Spleen (tissue), 11 donors: Measurements from ENCODE around the gene TRIM33. TPM values are rescaled to one million over a fixed set of nuclear protein-coding genes. Genes with fewer than 3 reads are reported as not detected.
"Not testable (repeated sequence)": the region's sequence is repeated elsewhere in the genome, so short reads cannot be mapped to it uniquely, and the experiment has no call there.

Experiments used
- DNase-seq: peaks from one replicate; pipeline ENCODE4 v3.0.0-alpha.2; 2020
- H3K27ac ChIP-seq, 8 donors: fragments of 200-600 bp; sonication (generic) in 7 of 8; 1 replicate in 4 of 8; 2 replicates in 4 of 8; pipeline versions ENCODE4 v1.5.0 to v1.8.0; 2016 to 2021; ENCODE audit warnings: inconsistent platforms in 4 of 8, mild to moderate bottlenecking in 4 of 8, moderate library complexity in 1 of 8
- H3K27me3 ChIP-seq, 7 donors: fragments of 200-600 bp; sonication (generic) in 6 of 7; replicated peaks in 1 of 7; 1 replicate in 4 of 7; 2 replicates in 3 of 7; pipeline versions ENCODE4 v1.5.0 to v1.8.0; 2016 to 2021; ENCODE audit warnings: inconsistent platforms in 3 of 7, mild to moderate bottlenecking in 1 of 7
- H3K36me3 ChIP-seq, 6 donors: fragments of 200-600 bp; sonication (generic) in 5 of 6; 1 replicate in 4 of 6; 2 replicates in 2 of 6; pipeline versions ENCODE4 v1.5.0 to v1.8.0; 2016 to 2021; ENCODE audit warnings: inconsistent platforms in 2 of 6
- H3K4me1 ChIP-seq, 6 donors: fragments of 200-600 bp; sonication (generic) in 5 of 6; 1 replicate in 3 of 6; 2 replicates in 3 of 6; pipeline versions ENCODE4 v1.5.0 to v1.8.0; 2016 to 2021; ENCODE audit warnings: inconsistent platforms in 3 of 6
- H3K4me3 ChIP-seq, 8 donors: fragments of 200-600 bp; sonication (generic) in 7 of 8; 1 replicate in 4 of 8; 2 replicates in 4 of 8; pipeline versions ENCODE4 v1.5.0 to v1.8.0; 2016 to 2021; ENCODE audit warnings: inconsistent platforms in 4 of 8, mild to moderate bottlenecking in 4 of 8, moderate library complexity in 2 of 8
- H3K9me3 ChIP-seq, 8 donors: fragments of 200-600 bp; sonication (generic) in 7 of 8; 1 replicate in 4 of 8; 2 replicates in 4 of 8; pipeline versions ENCODE4 v1.5.0 to v1.8.0; 2016 to 2021; ENCODE audit warnings: inconsistent platforms in 4 of 8
- CTCF ChIP-seq, 11 experiments: fragments of 200-600 bp in 7 of 11; fragments of 450-650 bp in 4 of 11; sonication (generic) in 4 of 11; IDR thresholded peaks in 8 of 11; conservative IDR thresholded peaks in 3 of 11; 1 replicate in 7 of 11; 2 replicates in 4 of 11; pipeline versions ENCODE4 v1.4.0 to v1.8.0; 2016 to 2021; ENCODE audit warnings: antibody characterized with exemption in 11 of 11, inconsistent platforms in 4 of 11, mild to moderate bottlenecking in 1 of 11
- POLR2A ChIP-seq, 3 donors: fragments of 450-650 bp; IDR thresholded peaks; one replicate each; pipeline ENCODE4 v1.5.1; 2017; ENCODE audit warnings: antibody characterized with exemption in 3 of 3, mild to moderate bottlenecking in 1 of 3
- POLR2AphosphoS5 ChIP-seq, 3 donors: sonication (generic); formaldehyde crosslinking; IDR thresholded peaks; one replicate each; pipeline ENCODE4 v1.5.1; 2017; ENCODE audit warnings: antibody characterized with exemption in 3 of 3
- WGBS, 5 donors: extraction: QIAGEN DNeasy Blood & Tissue Kit in 3 of 5; methylation state at CpG; one replicate each; pipeline versions ENCODE4 v1.1.5 to v1.1.7; 2013 to 2018; 5-methylcytosine and 5-hydroxymethylcytosine counted together
- intact Hi-C: fragments of 100-400 bp; cut with DNase I; formaldehyde crosslinking; loops from one replicate; pipeline ENCODE4 v1.15.0; 2023; ENCODE audit warnings: low total_unique reads
- polyA plus RNA-seq, 3 donors: library from polyadenylated mRNA; stranded (reverse); fragments of 200-250 nt; gene quantifications; one replicate each; pipeline ENCODE4 v1.2.1, GENCODE V29; 2013
- total RNA-seq, 7 donors: library from RNA; depleted of rRNA in 3 of 7; stranded (reverse); fragments of >200 nt in 3 of 7; fragmentation: NEBNext Ultra II Directional in 4 of 7; extraction: Animal tissue kit (Norgen Biotek cat#: 25700) in 4 of 7; gene quantifications; one replicate each; pipeline versions ENCODE4 v1.1.0 to v1.2.1, GENCODE V29; 2016 to 2021
- donor health status: healthy with polysubstance abuse.
- donor health status: DM: no; HTN: no; CAD: no; lungs with moderate emphysema.
- donor health status: DM: no; HTN: no; CAD: no.
- donor health status: Bipolar disorder and iron deficiency.
- donor health status: healthy.
- donor health status: DM: no; HTN: no; CAD: no.
- donor health status: DM: yes; HTN: yes; CAD: no.

Gene TRIM33
- total and polyA plus RNA-seq, 10 donors: 8.9 to 59.4 (median 42.2) TPM

GRCh38 chr1:114423455-114423854 lies 87.5 kb downstream of the TRIM33 start:
- Histone ChIP-seq H3K27me3 (no peaks in the 10 kb centered on the region), H3K4me3 (no peak overlapping the region), H3K27ac (no peak overlapping the region), H3K4me1 (no peaks in the 10 kb centered on the region), H3K36me3 (peaks cover 0 to 95% (median 85%) of the 10 kb centered on the region in 6 donors), H3K9me3 (no peaks in the 10 kb centered on the region)
- DNase-seq: no peak
- TF ChIP-seq POLR2AphosphoS5 (IDR thresholded peaks at IDR 0.05) (no peak), POLR2A (IDR thresholded peaks at IDR 0.05) (no peak), CTCF (IDR thresholded peaks at IDR 0.05 in 8 of 11, conservative IDR thresholded peaks at IDR 0.05 in 3 of 11) (no peak)
- WGBS, 5 donors: 95 to 98% (median 97%) methylated on average over 7 of the region's 7 CpGs
- intact Hi-C loops: no loop called here

GRCh38 chr1:114418948-114419347 lies 92.1 kb downstream of the TRIM33 start:
- H3K4me3 ChIP-seq, intact Hi-C loops, DNase-seq, H3K9me3 ChIP-seq, H3K27ac ChIP-seq, H3K4me1 ChIP-seq, H3K27me3 ChIP-seq: not testable (repeated sequence)
- peaks cover 0 to 100% (median 71%) of the 10 kb centered on the region in 6 donors for H3K36me3 ChIP-seq
- 96 to 99% (median 97%) methylated on average over 7 of the region's 7 CpGs for WGBS, 5 donors

- WGBS, 5 donors: 91 to 97% (median 92%) methylated on average over 4 of the region's 4 CpGs
- intact Hi-C loops: no loop called here
- peaks cover 0 to 100% (median 56%) of the 10 kb centered on the region in 6 donors for H3K36me3 ChIP-seq
Measured at GRCh38 chr1:114397601-114398000, 113.4 kb downstream of the TRIM33 start.

GRCh38 chr1:114395863-114396262 lies 115.1 kb downstream of the TRIM33 start:
- intact Hi-C loops: no loop called here
- Histone ChIP-seq H3K4me3 (no peak overlapping the region), H3K27me3 (no peaks in the 10 kb centered on the region), H3K4me1 (no peaks in the 10 kb centered on the region), H3K9me3 (no peaks in the 10 kb centered on the region), H3K27ac (no peak overlapping the region), H3K36me3 (peaks cover 0 to 98% (median 51%) of the 10 kb centered on the region in 6 donors)
- DNase-seq: no peak
- WGBS, 5 donors: 97 to 100% (median 98%) methylated on average over 1 of the region's 1 CpG
- TF ChIP-seq POLR2A (IDR thresholded peaks at IDR 0.05) (no peak), POLR2AphosphoS5 (IDR thresholded peaks at IDR 0.05) (no peak), CTCF (IDR thresholded peaks at IDR 0.05 in 8 of 11, conservative IDR thresholded peaks at IDR 0.05 in 3 of 11) (no peak)

More at GRCh38 chr1:114397601-114398000, 113.4 kb downstream of the TRIM33 start:
- no peaks in the 10 kb centered on the region for H3K27me3 ChIP-seq
- no peak overlapping the region for H3K27ac ChIP-seq
- no peak overlapping the region for H3K4me3 ChIP-seq
- no peaks in the 10 kb centered on the region for H3K9me3 ChIP-seq
- no peak for DNase-seq
- H3K4me1 ChIP-seq: no peaks in the 10 kb centered on the region
- TF ChIP-seq POLR2A (IDR thresholded peaks at IDR 0.05) (no peak), CTCF (IDR thresholded peaks at IDR 0.05 in 8 of 11, conservative IDR thresholded peaks at IDR 0.05 in 3 of 11) (no peak), POLR2AphosphoS5 (IDR thresholded peaks at IDR 0.05) (no peak)

- H3K27me3 ChIP-seq: no peaks in the 10 kb centered on the region
- H3K9me3 ChIP-seq: peaks cover 0 to 29% (median 15%) of the 10 kb centered on the region in 8 donors
- H3K36me3 ChIP-seq: peaks cover 0 to 60% (median 17%) of the 10 kb centered on the region in 6 donors
- intact Hi-C loops: no loop called here
- H3K4me3 ChIP-seq: no peak overlapping the region
- no peaks in the 10 kb centered on the region for H3K4me1 ChIP-seq
- no peak for DNase-seq
- no peak overlapping the region for H3K27ac ChIP-seq
- TF ChIP-seq POLR2A (IDR thresholded peaks at IDR 0.05) (no peak), POLR2AphosphoS5 (IDR thresholded peaks at IDR 0.05) (no peak), CTCF (IDR thresholded peaks at IDR 0.05 in 8 of 11, conservative IDR thresholded peaks at IDR 0.05 in 3 of 11) (no peak)
Measured at GRCh38 chr1:114390960-114391359, 120.0 kb downstream of the TRIM33 start.
